Fibroblast of lung (primary cell): ENCODE data around the gene BCAS3.

Experiments
- CTCF ChIP-seq, 2 donors: IDR thresholded peaks in 1 of 2; conservative IDR thresholded peaks in 1 of 2; 1 replicate in 1 of 2; 2 replicates in 1 of 2; pipeline ENCODE4 v1.5.1; 2011 to 2012; ENCODE audit warnings: low read length in 2 of 2, control low read depth in 1 of 2, inconsistent platforms in 1 of 2, low read depth in 1 of 2, mild to moderate bottlenecking in 1 of 2
- EZH2 ChIP-seq: IDR thresholded peaks from 2 replicates; pipeline ENCODE4 v1.5.1; 2012; ENCODE audit warnings: low read length, control low read depth, mild to moderate bottlenecking; ENCODE audit errors: missing control alignments

GRCh38 chr17:61161615-61162134 lies 484.0 kb downstream of the BCAS3 start:
- TF ChIP-seq CTCF (conservative IDR thresholded peaks at IDR 0.05 in 1 of 2, IDR thresholded peaks at IDR 0.05 in 1 of 2; ENCODE audit: low read depth in 1 of 2, low read length in 2 of 2) (no peak), EZH2 (no peak)
